HL-60 (cell line): ENCODE results near the gene GRIFIN.

Experiments used
- DNase-seq, 2 experiments: peaks; one replicate each; pipeline ENCODE4 v3.0.0-alpha.2; 2010 to 2020; ENCODE audit warnings: low read depth in 1 of 2, low spot score in 1 of 2
- H3K27ac ChIP-seq: fragments of 250-450 bp; sonication (Bioruptor Pico); replicated peaks from 2 replicates; pipeline ENCODE4 v1.5.1; 2020; ENCODE audit warnings: mild to moderate bottlenecking, moderate library complexity
- H3K27me3 ChIP-seq: fragments of 250-450 bp; sonication (Bioruptor Pico); 2 replicates; pipeline ENCODE4 v1.5.1; 2021; ENCODE audit warnings: mild to moderate bottlenecking, moderate library complexity; ENCODE audit not compliant: insufficient read depth, poor library complexity, severe bottlenecking
- H3K4me3 ChIP-seq: replicated peaks from 2 replicates; pipeline ENCODE4 v1.5.1; 2011; ENCODE audit warnings: mild to moderate bottlenecking, control low read depth, low read length; ENCODE audit not compliant: insufficient read depth
- GABPA ChIP-seq: IDR thresholded peaks from 2 replicates; pipeline ENCODE4 v1.6.1; 2012; ENCODE audit warnings: low read depth
- POLR2AphosphoS5 ChIP-seq: IDR thresholded peaks from 2 replicates; pipeline ENCODE4 v1.6.1; 2012; ENCODE audit warnings: low read depth
- SPI1 ChIP-seq: IDR thresholded peaks from 2 replicates; pipeline ENCODE4 v1.6.1; 2012; ENCODE audit warnings: low read depth, mild to moderate bottlenecking, borderline replicate concordance
- TF ChIP-seq, protein P1 (sequence below): IDR thresholded peaks from one replicate; pipeline ENCODE4 v1.5.1; 2011; ENCODE audit warnings: low read length, control low read depth, inconsistent platforms; ENCODE audit not compliant: insufficient read depth
- TF ChIP-seq, protein P2 (sequence below): IDR thresholded peaks from 2 replicates; pipeline ENCODE4 v1.6.1; 2012; ENCODE audit warnings: low read depth; ENCODE audit not compliant: insufficient replicate concordance

GRIFIN gene

DNA sequence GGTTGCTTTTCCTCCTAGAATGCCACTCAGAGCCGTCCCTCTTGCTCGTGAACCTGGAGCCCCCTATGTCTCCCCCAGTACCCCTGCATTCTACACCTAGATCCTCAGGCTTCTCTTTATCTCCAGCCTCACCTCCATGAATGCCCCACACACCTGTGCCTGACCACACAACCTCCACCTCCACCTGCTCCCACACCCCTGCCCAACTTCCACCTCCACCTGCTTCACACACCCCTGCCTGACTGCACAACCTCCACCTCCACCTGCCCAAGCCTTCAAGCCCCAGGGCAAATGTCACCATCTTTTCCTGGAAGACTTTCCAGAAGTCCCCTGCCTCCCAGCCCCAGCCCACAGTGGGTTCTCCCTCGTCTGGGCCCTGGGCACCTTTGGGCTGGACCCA, 36.5 kb upstream of the GRIFIN start:
- Histone ChIP-seq H3K4me3 (no peak overlapping the region), H3K27ac (no peak overlapping the region), H3K27me3 (no peaks in the 10 kb centered on the region)
- DNase-seq: no peak
- no peak for TF ChIP-seq GABPA

DNA sequence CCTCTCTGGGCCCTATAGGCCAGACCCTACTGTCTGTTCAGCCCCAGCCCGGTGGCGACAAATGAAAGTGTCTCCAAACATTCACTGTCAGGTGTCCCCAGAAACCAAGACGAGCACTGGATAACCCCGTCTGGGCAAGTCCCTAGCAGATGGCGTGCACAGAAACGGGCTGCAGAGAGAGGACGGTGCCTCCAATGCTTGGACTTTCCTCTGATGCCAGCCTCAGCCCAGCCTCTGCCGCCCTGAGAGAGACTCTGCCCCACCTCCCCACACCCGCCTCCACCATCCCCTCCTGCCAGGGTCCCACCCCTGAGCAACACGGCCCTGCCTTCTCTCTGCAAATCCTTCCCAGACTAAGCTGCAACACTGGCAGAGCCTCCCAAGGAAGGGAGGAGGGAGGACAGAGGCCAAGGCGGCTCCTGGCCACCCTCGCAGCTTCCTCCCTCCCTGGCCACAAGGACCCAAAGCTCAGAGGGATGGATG, 36.0 kb upstream of the GRIFIN start:
- DNase-seq: no peak
- H3K27me3 ChIP-seq: no peaks in the 10 kb centered on the region
- H3K4me3 ChIP-seq: no peak overlapping the region
- no peak for TF ChIP-seq GABPA
- peak overlapping the region; percentile 81 for H3K27ac ChIP-seq

DNA sequence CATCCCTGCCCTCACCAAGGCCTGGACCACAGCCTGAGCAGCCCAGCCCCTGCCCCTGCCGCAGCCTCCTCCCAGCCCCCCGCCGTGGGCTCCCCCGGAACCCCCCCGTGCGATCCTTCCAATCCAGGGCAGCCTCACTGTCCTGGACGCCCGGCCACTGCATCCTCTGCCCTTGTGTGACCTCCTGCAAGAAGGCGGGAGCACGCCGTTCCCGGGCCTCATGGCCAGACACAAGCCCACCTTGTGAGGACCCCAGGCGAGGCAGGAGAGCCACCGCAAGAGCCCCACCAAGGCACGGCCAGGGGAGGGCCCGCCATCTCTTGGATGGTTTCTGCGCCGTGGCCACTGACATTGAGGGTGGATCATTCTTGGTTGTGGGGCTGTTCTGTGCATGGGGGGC, 35.6 kb upstream of the GRIFIN start:
- DNase-seq: no peak
- Histone ChIP-seq H3K4me3 (no peak overlapping the region), H3K27me3 (no peaks in the 10 kb centered on the region), H3K27ac (peak overlapping the region; percentile 81)
- no peak for TF ChIP-seq POLR2AphosphoS5
- TF ChIP-seq, protein P1, sequence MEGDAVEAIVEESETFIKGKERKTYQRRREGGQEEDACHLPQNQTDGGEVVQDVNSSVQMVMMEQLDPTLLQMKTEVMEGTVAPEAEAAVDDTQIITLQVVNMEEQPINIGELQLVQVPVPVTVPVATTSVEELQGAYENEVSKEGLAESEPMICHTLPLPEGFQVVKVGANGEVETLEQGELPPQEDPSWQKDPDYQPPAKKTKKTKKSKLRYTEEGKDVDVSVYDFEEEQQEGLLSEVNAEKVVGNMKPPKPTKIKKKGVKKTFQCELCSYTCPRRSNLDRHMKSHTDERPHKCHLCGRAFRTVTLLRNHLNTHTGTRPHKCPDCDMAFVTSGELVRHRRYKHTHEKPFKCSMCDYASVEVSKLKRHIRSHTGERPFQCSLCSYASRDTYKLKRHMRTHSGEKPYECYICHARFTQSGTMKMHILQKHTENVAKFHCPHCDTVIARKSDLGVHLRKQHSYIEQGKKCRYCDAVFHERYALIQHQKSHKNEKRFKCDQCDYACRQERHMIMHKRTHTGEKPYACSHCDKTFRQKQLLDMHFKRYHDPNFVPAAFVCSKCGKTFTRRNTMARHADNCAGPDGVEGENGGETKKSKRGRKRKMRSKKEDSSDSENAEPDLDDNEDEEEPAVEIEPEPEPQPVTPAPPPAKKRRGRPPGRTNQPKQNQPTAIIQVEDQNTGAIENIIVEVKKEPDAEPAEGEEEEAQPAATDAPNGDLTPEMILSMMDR: no peak
- TF ChIP-seq, protein P2, sequence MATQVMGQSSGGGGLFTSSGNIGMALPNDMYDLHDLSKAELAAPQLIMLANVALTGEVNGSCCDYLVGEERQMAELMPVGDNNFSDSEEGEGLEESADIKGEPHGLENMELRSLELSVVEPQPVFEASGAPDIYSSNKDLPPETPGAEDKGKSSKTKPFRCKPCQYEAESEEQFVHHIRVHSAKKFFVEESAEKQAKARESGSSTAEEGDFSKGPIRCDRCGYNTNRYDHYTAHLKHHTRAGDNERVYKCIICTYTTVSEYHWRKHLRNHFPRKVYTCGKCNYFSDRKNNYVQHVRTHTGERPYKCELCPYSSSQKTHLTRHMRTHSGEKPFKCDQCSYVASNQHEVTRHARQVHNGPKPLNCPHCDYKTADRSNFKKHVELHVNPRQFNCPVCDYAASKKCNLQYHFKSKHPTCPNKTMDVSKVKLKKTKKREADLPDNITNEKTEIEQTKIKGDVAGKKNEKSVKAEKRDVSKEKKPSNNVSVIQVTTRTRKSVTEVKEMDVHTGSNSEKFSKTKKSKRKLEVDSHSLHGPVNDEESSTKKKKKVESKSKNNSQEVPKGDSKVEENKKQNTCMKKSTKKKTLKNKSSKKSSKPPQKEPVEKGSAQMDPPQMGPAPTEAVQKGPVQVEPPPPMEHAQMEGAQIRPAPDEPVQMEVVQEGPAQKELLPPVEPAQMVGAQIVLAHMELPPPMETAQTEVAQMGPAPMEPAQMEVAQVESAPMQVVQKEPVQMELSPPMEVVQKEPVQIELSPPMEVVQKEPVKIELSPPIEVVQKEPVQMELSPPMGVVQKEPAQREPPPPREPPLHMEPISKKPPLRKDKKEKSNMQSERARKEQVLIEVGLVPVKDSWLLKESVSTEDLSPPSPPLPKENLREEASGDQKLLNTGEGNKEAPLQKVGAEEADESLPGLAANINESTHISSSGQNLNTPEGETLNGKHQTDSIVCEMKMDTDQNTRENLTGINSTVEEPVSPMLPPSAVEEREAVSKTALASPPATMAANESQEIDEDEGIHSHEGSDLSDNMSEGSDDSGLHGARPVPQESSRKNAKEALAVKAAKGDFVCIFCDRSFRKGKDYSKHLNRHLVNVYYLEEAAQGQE: no peak
- TF ChIP-seq GABPA: no peak
- no peak for TF ChIP-seq SPI1

DNA sequence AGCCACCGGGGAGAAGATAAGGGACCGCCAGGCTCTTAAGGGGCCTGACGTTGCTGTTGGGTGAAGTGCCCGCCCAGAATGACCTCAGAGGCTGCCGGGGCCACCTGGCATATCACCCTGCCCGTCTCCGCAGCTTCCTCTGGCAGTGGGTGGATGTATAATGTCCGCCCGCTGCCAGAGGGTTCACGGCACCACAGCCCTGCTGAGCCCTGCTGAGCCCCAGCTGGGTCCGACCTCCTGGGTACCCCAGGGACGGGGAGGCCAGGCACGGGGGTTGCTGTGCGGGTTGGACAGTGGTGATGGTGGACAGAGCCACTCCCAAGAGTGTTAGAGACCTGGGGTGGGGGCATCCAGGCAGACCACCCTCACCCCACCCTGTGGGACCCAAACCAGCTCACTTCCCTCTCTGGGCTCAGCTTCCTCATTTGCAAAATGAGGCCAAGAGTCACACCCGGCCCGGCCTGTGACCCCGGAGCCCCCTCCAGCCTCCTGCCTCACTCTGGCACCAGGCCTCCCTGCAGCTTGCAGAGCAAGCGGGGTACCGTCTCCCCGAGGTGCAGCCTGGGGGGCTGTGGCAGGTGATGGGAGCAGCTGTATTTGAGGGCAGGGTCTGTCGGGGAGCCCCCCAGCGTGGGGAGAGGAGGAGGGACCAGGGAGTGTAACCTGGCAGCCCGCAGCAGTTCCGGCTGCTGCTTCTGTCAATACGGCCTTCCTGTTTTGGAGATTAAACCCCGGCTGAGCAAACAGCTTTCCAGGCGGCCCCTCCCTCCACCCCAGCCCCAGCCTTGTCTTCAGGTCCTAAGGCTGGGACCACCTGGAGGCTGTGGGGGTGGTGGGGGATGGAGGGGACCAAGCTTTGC, 34.9 kb upstream of the GRIFIN start:
- no peaks in the 10 kb centered on the region for H3K27me3 ChIP-seq
- 0 out of 2 replicates have a peak overlapping the region, but pooled peaks have one; percentile 10 for H3K4me3 ChIP-seq
- TF ChIP-seq, protein P1: no peak
- TF ChIP-seq, protein P2: no peak
- TF ChIP-seq GABPA: 0 out of 2 replicates have a peak, but pooled peaks have one; percentile 39
- peak; percentile 27; the same call in 1 of the 2 replicates for TF ChIP-seq POLR2AphosphoS5
- peak; percentile 68 for TF ChIP-seq SPI1
- DNase-seq: peak; percentile 65 to 74
- peak overlapping the region; percentile 81 for H3K27ac ChIP-seq
